H9 (cell line): ENCODE data around the gene FICD. TPM values are rescaled to one million over a fixed set of nuclear protein-coding genes. Genes with fewer than 3 reads are reported as not detected.

Source experiments
- DNase-seq: peaks from one replicate; pipeline ENCODE4 v3.0.0-alpha.2; 2017
- H2AFZ ChIP-seq: one replicate; pipeline ENCODE4 v1.6.1; 2013; ENCODE audit warnings: mild to moderate bottlenecking, low read length, control low read depth, moderate library complexity
- H2AK5ac ChIP-seq: 2 replicates; pipeline ENCODE4 v1.6.1; 2013; ENCODE audit warnings: low read length, control low read depth, mixed read lengths; ENCODE audit not compliant: insufficient read length
- H2BK120ac ChIP-seq: one replicate; pipeline ENCODE4 v1.6.1; 2013; ENCODE audit warnings: low read depth, mild to moderate bottlenecking, low read length, control low read depth, inconsistent platforms; ENCODE audit not compliant: poor library complexity, severe bottlenecking
- H2BK12ac ChIP-seq: 2 replicates; pipeline ENCODE4 v1.6.1; 2013; ENCODE audit warnings: low read length, control low read depth, mixed read lengths, low read depth; ENCODE audit not compliant: insufficient read length
- H2BK15ac ChIP-seq: 2 replicates; pipeline ENCODE4 v1.6.1; 2013; ENCODE audit warnings: low read depth, low read length, control low read depth
- H2BK20ac ChIP-seq: one replicate; pipeline ENCODE4 v1.6.1; 2013; ENCODE audit warnings: low read depth, mild to moderate bottlenecking, low read length, control low read depth, inconsistent platforms; ENCODE audit not compliant: poor library complexity, severe bottlenecking
- H2BK5ac ChIP-seq: 2 replicates; pipeline ENCODE4 v1.6.1; 2013; ENCODE audit warnings: low read length, control low read depth, mixed read lengths; ENCODE audit not compliant: insufficient read length
- H3K14ac ChIP-seq: 2 replicates; pipeline ENCODE4 v1.6.1; 2013; ENCODE audit warnings: low read length, control low read depth; ENCODE audit not compliant: insufficient read depth
- H3K18ac ChIP-seq: 2 replicates; pipeline ENCODE4 v1.6.1; 2013; ENCODE audit warnings: low read depth, mild to moderate bottlenecking, mixed read lengths, low read length, control low read depth; ENCODE audit not compliant: insufficient read length
- H3K23ac ChIP-seq: 2 replicates; pipeline ENCODE4 v1.6.1; 2013; ENCODE audit warnings: low read length, control low read depth, mixed read lengths, low read depth; ENCODE audit not compliant: insufficient read length
- H3K23me2 ChIP-seq: 2 replicates; pipeline ENCODE4 v1.6.1; 2013; ENCODE audit warnings: low read depth, mild to moderate bottlenecking, mixed read lengths, low read length, control low read depth; ENCODE audit not compliant: insufficient read length, poor library complexity, severe bottlenecking
- H3K27ac ChIP-seq: 2 replicates; pipeline ENCODE4 v1.5.1; 2013; ENCODE audit warnings: low read length, control low read depth, mixed read lengths, low read depth; ENCODE audit not compliant: insufficient read length
- H3K27me3 ChIP-seq: 2 replicates; pipeline ENCODE4 v1.6.1; 2013; ENCODE audit warnings: low read length, control low read depth, inconsistent platforms; ENCODE audit not compliant: insufficient read depth
- H3K4ac ChIP-seq: 2 replicates; pipeline ENCODE4 v1.6.1; 2013; ENCODE audit warnings: low read depth, mild to moderate bottlenecking, control low read depth, inconsistent platforms, low read length, moderate library complexity
- H3K4me1 ChIP-seq: 2 replicates; pipeline ENCODE4 v1.6.1; 2013; ENCODE audit warnings: low read length, control low read depth, inconsistent platforms; ENCODE audit not compliant: insufficient read depth
- H3K4me2 ChIP-seq: 2 replicates; pipeline ENCODE4 v1.6.1; 2013; ENCODE audit warnings: low read length, control low read depth, mixed read lengths; ENCODE audit not compliant: insufficient read length, insufficient read depth
- H3K56ac ChIP-seq: 2 replicates; pipeline ENCODE4 v1.6.1; 2013; ENCODE audit warnings: low read depth, mild to moderate bottlenecking, mixed read lengths, low read length, control low read depth; ENCODE audit not compliant: insufficient read length
- H3K79me1 ChIP-seq: 2 replicates; pipeline ENCODE4 v1.6.1; 2013; ENCODE audit warnings: low read depth, mild to moderate bottlenecking, moderate library complexity, low read length, control low read depth, inconsistent platforms; ENCODE audit not compliant: insufficient read depth, poor library complexity, severe bottlenecking
- H3K79me2 ChIP-seq: 2 replicates; pipeline ENCODE4 v1.6.1; 2013; ENCODE audit warnings: low read length, control low read depth, inconsistent platforms; ENCODE audit not compliant: insufficient read depth
- H3K9ac ChIP-seq: 2 replicates; pipeline ENCODE4 v1.6.1; 2013; ENCODE audit warnings: low read length, control low read depth, mixed read lengths; ENCODE audit not compliant: insufficient read length; ENCODE audit errors: extremely low read depth
- H3K9me3 ChIP-seq: one replicate; pipeline ENCODE4 v1.6.1; 2013; ENCODE audit warnings: low read depth, low read length, inconsistent platforms; ENCODE audit not compliant: control insufficient read depth
- H3T11ph ChIP-seq: one replicate; pipeline ENCODE4 v1.6.1; 2013; ENCODE audit warnings: mild to moderate bottlenecking, low read length, control low read depth, inconsistent platforms
- H4K20me1 ChIP-seq: one replicate; pipeline ENCODE4 v1.6.1; 2013; ENCODE audit not compliant: control insufficient read depth, insufficient read length, insufficient read depth
- H4K5ac ChIP-seq: 2 replicates; pipeline ENCODE4 v1.6.1; 2013; ENCODE audit warnings: low read depth, mild to moderate bottlenecking, mixed read lengths, low read length, control low read depth; ENCODE audit not compliant: insufficient read length
- H4K8ac ChIP-seq: replicated peaks from 2 replicates; pipeline ENCODE4 v1.6.1; 2013; ENCODE audit warnings: low read length, control low read depth, mixed read lengths, low read depth; ENCODE audit not compliant: insufficient read length
- H4K91ac ChIP-seq: 2 replicates; pipeline ENCODE4 v1.6.1; 2013; ENCODE audit warnings: low read depth, mild to moderate bottlenecking, moderate library complexity, mixed read lengths, low read length, control low read depth; ENCODE audit not compliant: insufficient read length
- H3K27ac Mint-ChIP-seq, 3 experiments: 2 replicates in 2 of 3; 3 replicates in 1 of 3; pipeline ENCODE4 v1.8.0; 2020 to 2021; ENCODE audit warnings: mixed read lengths in 3 of 3, mild to moderate bottlenecking in 1 of 3, moderate library complexity in 1 of 3
- H3K27me3 Mint-ChIP-seq: 2 replicates; pipeline ENCODE4 v1.8.0; 2021; ENCODE audit warnings: low read depth, mild to moderate bottlenecking, moderate library complexity, mixed read lengths
- H3K36me3 Mint-ChIP-seq, 3 experiments: 2 replicates in 2 of 3; 3 replicates in 1 of 3; pipeline ENCODE4 v1.8.0; 2020 to 2021; ENCODE audit warnings: low read depth in 3 of 3, mixed read lengths in 3 of 3; ENCODE audit not compliant: insufficient read depth in 1 of 3
- H3K4me1 Mint-ChIP-seq, 2 experiments: 2 replicates each; pipeline ENCODE4 v1.8.0; 2020; ENCODE audit warnings: mixed read lengths in 2 of 2
- H3K4me3 Mint-ChIP-seq, 2 experiments: 2 replicates in 1 of 2; 3 replicates in 1 of 2; pipeline ENCODE4 v1.8.0; 2020 to 2021; ENCODE audit warnings: mild to moderate bottlenecking in 2 of 2, mixed read lengths in 2 of 2, moderate library complexity in 1 of 2
- H3K9me3 Mint-ChIP-seq, 2 experiments: 2 replicates in 1 of 2; 3 replicates in 1 of 2; pipeline ENCODE4 v1.8.0; 2020; ENCODE audit warnings: mild to moderate bottlenecking in 2 of 2, mixed read lengths in 2 of 2, moderate library complexity in 1 of 2
- CTCF ChIP-seq: fragments of 200-600 bp; sonication (generic); conservative IDR thresholded peaks from 3 replicates; pipeline ENCODE4 v1.8.0; 2021; ENCODE audit warnings: antibody characterized with exemption, mild to moderate bottlenecking
- WGBS: extraction: QIAGEN DNeasy Blood & Tissue Kit; methylation state at CpG from one replicate; pipeline ENCODE4 v1.1.7; 2013; ENCODE audit warnings: missing lambda C conversion rate, low lambda C conversion rate, mixed read lengths; ENCODE audit not compliant: insufficient read length; ENCODE audit errors: extremely low coverage; 5-methylcytosine and 5-hydroxymethylcytosine counted together
- total RNA-seq: library from RNA; stranded (reverse); gene quantifications from 2 replicates; pipeline ENCODE4 v1.2.1, GENCODE V29; 2021

Gene FICD
- total RNA-seq, 1 experiment from 2014 or later, result 5.1 TPM

- no peaks in the 10 kb centered on the region for H3K23me2 ChIP-seq
- no peak overlapping the region for H2AK5ac ChIP-seq
- H3K14ac ChIP-seq, result no peak overlapping the region
- H3K27me3 Mint-ChIP-seq, result no peaks in the 10 kb centered on the region; the same call in 1 of the 2 replicates
- H3K36me3 Mint-ChIP-seq, result peaks cover 16 to 55% (median 52%) of the 10 kb centered on the region in 3 experiments; a peak in 6 of 7 replicates
- no peak overlapping the region for H4K8ac ChIP-seq
- H2AFZ ChIP-seq, result no peak overlapping the region
- H3K9me3 Mint-ChIP-seq, result no peaks in the 10 kb centered on the region
- H3K56ac ChIP-seq, result no peak overlapping the region
- no peak overlapping the region for H3K4me3 Mint-ChIP-seq
- no peak overlapping the region for H2BK5ac ChIP-seq
- peaks cover 1 to 4% of the 10 kb centered on the region in 2 experiments; a peak in 1 of 4 replicates for H3K4me1 Mint-ChIP-seq
- H4K20me1 ChIP-seq, result no peaks in the 10 kb centered on the region
- H3K79me2 ChIP-seq, result no peaks in the 10 kb centered on the region
- H3K27ac ChIP-seq, result no peak overlapping the region
- no peaks in the 10 kb centered on the region for H3K27me3 ChIP-seq
- H4K5ac ChIP-seq, result no peak overlapping the region
- H3K9me3 ChIP-seq, result no peaks in the 10 kb centered on the region
- no peak overlapping the region for H3K18ac ChIP-seq
- no peak overlapping the region for H2BK15ac ChIP-seq
- no peak for TF ChIP-seq CTCF
- H2BK120ac ChIP-seq, result no peak overlapping the region
- H3K9ac ChIP-seq, result no peak overlapping the region
- no peaks in the 10 kb centered on the region for H3K4me1 ChIP-seq
- no CpG with 5 or more reads among the region's 10 CpGs for WGBS
- H3K4me2 ChIP-seq, result no peak overlapping the region
- H3T11ph ChIP-seq, result no peak overlapping the region
- no peak overlapping the region for H4K91ac ChIP-seq
- H3K27ac Mint-ChIP-seq, result no peak overlapping the region
- no peak overlapping the region for H3K23ac ChIP-seq
- H2BK12ac ChIP-seq, result no peak overlapping the region
- no peak for DNase-seq
- no peak overlapping the region for H3K4ac ChIP-seq
- no peaks in the 10 kb centered on the region for H3K79me1 ChIP-seq
- no peak overlapping the region for H2BK20ac ChIP-seq
Measured at GRCh38 chr12:108568338-108569154, 53.5 kb downstream of the FICD start.

Other genes starting within 250 kb of the FICD start
- gene CMKLR1, start 176.0 kb upstream of the FICD start, total RNA-seq, result 0.66 and 0.83 TPM in 2 replicates
- gene SART3, start 45.9 kb downstream of the FICD start, total RNA-seq, result 80.7 and 89.4 TPM in 2 replicates
- 63.9 and 64.9 TPM in 2 replicates for gene ISCU, start 47.3 kb downstream of the FICD start, total RNA-seq
- not detected in 2 replicates for gene TMEM119, start 82.8 kb downstream of the FICD start, total RNA-seq
- 0.09 and 0.15 TPM in 2 replicates for gene SELPLG, start 118.6 kb downstream of the FICD start, total RNA-seq
- gene CORO1C, start 216.2 kb downstream of the FICD start, total RNA-seq, result 154 and 164 TPM in 2 replicates